ENCODE data around the gene MRPL51. TPM values are rescaled to one million over a fixed set of nuclear protein-coding genes. Genes with fewer than 3 reads are reported as not detected.

The MRPL51 gene
- polyA plus RNA-seq, 1 experiment: 53.4 TPM

GRCh38 chr12:6444704-6445688, 48.1 kb downstream of the MRPL51 start, which contains the start of gene CD27:
Gene CD27 (plus strand): TSS chr12:6444955. CDS start chr12:6445096, 141 bp downstream.
- TF ChIP-seq CTCF (IDR thresholded peaks at IDR 0.05; ENCODE audit: insufficient read depth, low read depth, low read length): no peak
- H3K36me3 ChIP-seq (ENCODE audit: control insufficient read depth, insufficient read depth, low read length): peaks cover 7% of the 10 kb centered on the region; the same call in 1 of the 2 replicates
- CTCF ChIA-PET: interaction anchor here (1.1 to 1.2 kb wide), 2 partner anchors 10 to 20 kb away, joined by 3 to 5 read pairs; no protein-coding TSS in a partner anchor
- no peak within 1 kb of the TSS for H3K4me3 ChIP-seq (ENCODE audit: low read depth, low read length)
- no peak for DNase-seq (ENCODE audit: low read depth)
- no peaks in the 10 kb centered on the region for H3K27me3 ChIP-seq (ENCODE audit: control insufficient read depth, insufficient read depth, low read length)
- POLR2A ChIA-PET: no interaction called here

- ChIA-PET CTCF (interaction anchor here (0.7 to 1.2 kb wide), 2 partner anchors 9 to 120 kb away, joined by 3 to 5 read pairs; no protein-coding TSS in a partner anchor), POLR2A (no interaction called here)
- Histone ChIP-seq H3K4me3 (ENCODE audit: low read depth, low read length) (no peak overlapping the region), H3K36me3 (ENCODE audit: control insufficient read depth, insufficient read depth, low read length) (peaks cover 7% of the 10 kb centered on the region; the same call in 1 of the 2 replicates), H3K27me3 (ENCODE audit: control insufficient read depth, insufficient read depth, low read length) (no peaks in the 10 kb centered on the region)
- no peak for TF ChIP-seq CTCF (IDR thresholded peaks at IDR 0.05; ENCODE audit: insufficient read depth, low read depth, low read length)
- no peak for DNase-seq (ENCODE audit: low read depth)
These were observed 49.0 kb downstream of the MRPL51 start for GRCh38 chr12:6444031-6444430.

GRCh38 chr12:6443361-6443983, 49.6 kb downstream of the MRPL51 start:
- Histone ChIP-seq H3K27me3 (ENCODE audit: control insufficient read depth, insufficient read depth, low read length) (no peaks in the 10 kb centered on the region), H3K36me3 (ENCODE audit: control insufficient read depth, insufficient read depth, low read length) (peaks cover 7% of the 10 kb centered on the region; the same call in 1 of the 2 replicates), H3K4me3 (ENCODE audit: low read depth, low read length) (no peak overlapping the region)
- TF ChIP-seq CTCF (IDR thresholded peaks at IDR 0.05; ENCODE audit: insufficient read depth, low read depth, low read length): no peak
- POLR2A ChIA-PET: no interaction called here
- CTCF ChIA-PET: interaction anchor here (0.7 to 1.2 kb wide), 4 partner anchors 9 to 120 kb away, joined by 3 to 5 read pairs (median 4); no protein-coding TSS in a partner anchor
- DNase-seq (ENCODE audit: low read depth): no peak

- no peaks in the 10 kb centered on the region for H3K27me3 ChIP-seq (ENCODE audit: control insufficient read depth, insufficient read depth, low read length)
- DNase-seq (ENCODE audit: low read depth): no peak
- H3K4me3 ChIP-seq (ENCODE audit: low read depth, low read length): no peak overlapping the region
- CTCF ChIA-PET: interaction anchor here (0.8 to 2.3 kb wide), 3 partner anchors 12 to 23 kb away, joined by 3 to 6 read pairs (median 5); no protein-coding TSS in a partner anchor
- peaks cover 7% of the 10 kb centered on the region; the same call in 1 of the 2 replicates for H3K36me3 ChIP-seq (ENCODE audit: control insufficient read depth, insufficient read depth, low read length)
- POLR2A ChIA-PET: interaction anchor here (0.6 kb wide), 1 partner anchor 10 kb away, joined by 9 read pairs; no protein-coding TSS in a partner anchor
- TF ChIP-seq CTCF (IDR thresholded peaks at IDR 0.05; ENCODE audit: insufficient read depth, low read depth, low read length): no peak
These were observed 50.2 kb downstream of the MRPL51 start for GRCh38 chr12:6442836-6443235.

Other genes starting within 250 kb of the MRPL51 start
- gene PLEKHG6, start 182.6 kb downstream of the MRPL51 start, polyA plus RNA-seq (2011; rRNA removed): 0.10 TPM in 1 of 2 replicates, not detected in the other
- 170 and 217 TPM in 2 replicates for gene TNFRSF1A, start 151.2 kb downstream of the MRPL51 start, polyA plus RNA-seq (2011; rRNA removed)
- 0.18 and 0.36 TPM in 2 replicates for gene SCNN1A, start 117.7 kb downstream of the MRPL51 start, polyA plus RNA-seq (2011; rRNA removed)
- gene LTBR, start 109.1 kb downstream of the MRPL51 start, polyA plus RNA-seq (2011; rRNA removed): 23.4 and 67.2 TPM in 2 replicates
- 0.15 TPM in 1 of 2 replicates, not detected in the other for gene CD27, start 48.3 kb downstream of the MRPL51 start, polyA plus RNA-seq (2011; rRNA removed)
- gene TAPBPL, start 41.2 kb downstream of the MRPL51 start, polyA plus RNA-seq (2011; rRNA removed): 13.6 and 25.8 TPM in 2 replicates
- 12.5 and 23.3 TPM in 2 replicates for gene VAMP1, start 22.6 kb downstream of the MRPL51 start, polyA plus RNA-seq (2011; rRNA removed)
- 55.8 and 65.6 TPM in 2 replicates for gene NCAPD2, start 840 bp upstream of the MRPL51 start, polyA plus RNA-seq (2011; rRNA removed)
- 12,114 and 18,709 TPM in 2 replicates for gene GAPDH, start 41.3 kb upstream of the MRPL51 start, polyA plus RNA-seq (2011; rRNA removed)
- 19.6 and 31.9 TPM in 2 replicates for gene IFFO1, start 62.8 kb upstream of the MRPL51 start, polyA plus RNA-seq (2011; rRNA removed)
- 28.4 and 32.6 TPM in 2 replicates for gene NOP2, start 75.0 kb upstream of the MRPL51 start, polyA plus RNA-seq (2011; rRNA removed)
- gene CHD4, start 114.1 kb upstream of the MRPL51 start, polyA plus RNA-seq (2011; rRNA removed): 69.8 and 87.6 TPM in 2 replicates
- 0.05 TPM in 1 of 2 replicates, not detected in the other for gene LPAR5, start 142.7 kb upstream of the MRPL51 start, polyA plus RNA-seq (2011; rRNA removed)
- gene ACRBP, start 154.2 kb upstream of the MRPL51 start, polyA plus RNA-seq (2011; rRNA removed): 0.17 and 0.40 TPM in 2 replicates
- 43.0 and 61.0 TPM in 2 replicates for gene ING4, start 169.9 kb upstream of the MRPL51 start, polyA plus RNA-seq (2011; rRNA removed)
- gene ZNF384, start 196.1 kb upstream of the MRPL51 start, polyA plus RNA-seq (2011; rRNA removed): 38.8 and 57.0 TPM in 2 replicates
- 0.44 and 0.59 TPM in 2 replicates for gene PIANP, start 207.6 kb upstream of the MRPL51 start, polyA plus RNA-seq (2011; rRNA removed)
- gene COPS7A, start 230.8 kb upstream of the MRPL51 start, polyA plus RNA-seq (2011; rRNA removed): 128 and 200 TPM in 2 replicates